HG02884 (cell line): ENCODE data around the gene ST6GALNAC6.
A peak's percentile ranks its signal among the peaks of the same experiment; 100 is the strongest.
"Not testable (repeated sequence)": the region's sequence is repeated elsewhere in the genome, so short reads cannot be mapped to it uniquely, and the experiment has no call there.

Experiments used
- ATAC-seq: cut with Tn5 transposase; IDR thresholded peaks from one replicate; pipeline ENCODE4 v1.9.1; 2021; ENCODE audit warnings: mild to moderate bottlenecking, moderate library complexity; ENCODE audit not compliant: unreplicated experiment

Gene ST6GALNAC6

DNA sequence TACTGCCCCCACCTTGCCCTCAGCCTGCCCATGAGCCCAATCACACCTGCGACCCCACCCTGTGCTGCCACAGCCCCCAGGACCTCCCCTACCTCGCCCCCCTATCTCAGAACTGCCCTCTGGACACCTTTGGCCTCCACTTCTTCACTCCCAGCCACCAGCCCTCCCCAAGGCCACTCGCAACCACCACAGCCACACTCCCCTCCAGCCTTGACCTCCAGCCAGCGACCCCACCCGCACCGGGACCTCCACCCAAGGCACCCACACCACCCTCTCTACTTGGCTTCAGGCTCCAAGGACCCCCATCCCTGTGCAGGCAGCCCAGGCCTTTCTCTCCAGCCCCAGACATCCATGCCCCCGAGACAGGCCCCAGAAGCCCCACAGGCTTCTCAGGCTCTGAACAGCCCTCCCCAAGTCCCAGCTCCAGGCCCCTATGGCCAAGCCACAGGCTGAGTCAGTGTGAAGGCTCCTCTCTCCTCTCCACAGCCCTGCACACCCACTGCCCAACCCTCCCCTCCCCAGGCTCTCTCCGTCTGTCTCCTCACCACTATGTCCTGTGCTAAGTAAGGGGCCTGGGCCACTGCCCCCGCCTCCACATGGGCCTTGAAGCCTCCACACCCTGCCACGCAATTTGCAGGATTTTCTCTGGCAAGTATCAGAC, 24.0 kb downstream of the ST6GALNAC6 start:
- no peak for ATAC-seq

DNA sequence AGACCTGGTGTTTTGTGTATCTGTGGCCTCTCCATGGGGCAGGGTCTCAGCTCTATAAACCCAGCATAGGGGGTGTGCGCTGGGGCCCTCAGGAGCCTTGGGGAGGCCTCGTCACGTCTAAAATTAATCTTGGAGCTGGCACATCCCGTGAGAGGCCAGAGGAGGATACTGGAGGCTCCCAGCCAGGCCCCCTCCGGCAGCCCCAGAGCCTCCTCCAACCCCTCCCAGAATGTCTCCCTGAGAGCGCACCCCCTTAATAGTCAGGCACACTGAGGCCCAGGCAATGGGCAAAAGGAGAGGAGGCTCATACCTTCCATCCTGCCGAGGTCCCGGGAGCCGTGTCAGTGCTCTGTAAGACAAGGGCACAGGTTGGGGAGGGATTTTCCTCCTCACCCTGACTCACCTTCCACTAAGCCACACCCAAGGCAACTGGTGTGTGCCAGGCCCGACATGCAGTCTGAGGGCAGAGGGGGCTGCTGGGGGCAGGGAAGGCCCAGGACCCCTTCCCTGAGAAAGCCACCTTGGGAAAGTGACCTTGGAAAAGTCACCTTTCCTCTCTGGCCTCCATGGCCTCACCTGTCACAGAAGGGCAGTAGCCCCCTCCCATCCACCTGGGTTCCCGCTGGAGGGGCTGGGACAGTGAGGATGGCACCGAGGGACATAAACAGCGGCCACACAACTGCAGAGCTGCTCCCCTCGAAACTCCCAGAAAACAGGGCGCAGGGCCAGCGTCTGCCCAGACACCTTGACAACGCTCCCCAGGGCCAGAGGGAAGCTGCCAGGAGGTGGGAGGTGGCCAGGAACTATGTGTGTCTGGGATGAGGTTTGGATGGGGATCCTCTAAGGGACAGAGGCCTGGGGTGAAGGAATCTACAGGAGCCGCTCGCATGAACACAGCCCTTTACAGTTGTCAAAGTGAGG, 24.8 kb downstream of the ST6GALNAC6 start:
- ATAC-seq: no peak

DNA sequence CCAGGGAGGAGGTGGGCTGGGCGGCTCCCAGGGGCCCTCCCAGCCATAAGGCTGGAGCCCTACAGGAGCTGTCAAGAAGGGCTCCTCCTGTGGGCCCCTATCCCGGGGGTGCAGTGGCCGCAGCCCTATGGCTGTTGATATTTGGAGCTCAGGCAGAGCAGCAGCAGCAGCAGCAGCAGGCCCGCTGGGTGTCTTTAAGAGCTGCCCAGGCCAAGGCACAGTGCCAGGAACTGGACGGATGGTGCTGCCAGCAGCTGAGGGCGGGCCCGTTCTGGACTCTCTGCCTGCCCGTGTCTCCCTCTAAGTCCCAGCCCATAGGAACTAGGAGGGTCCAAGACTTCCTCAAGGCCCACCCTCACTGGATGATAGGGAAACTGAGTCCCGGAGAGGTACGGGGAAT, 25.5 kb downstream of the ST6GALNAC6 start:
- no peak for ATAC-seq

DNA sequence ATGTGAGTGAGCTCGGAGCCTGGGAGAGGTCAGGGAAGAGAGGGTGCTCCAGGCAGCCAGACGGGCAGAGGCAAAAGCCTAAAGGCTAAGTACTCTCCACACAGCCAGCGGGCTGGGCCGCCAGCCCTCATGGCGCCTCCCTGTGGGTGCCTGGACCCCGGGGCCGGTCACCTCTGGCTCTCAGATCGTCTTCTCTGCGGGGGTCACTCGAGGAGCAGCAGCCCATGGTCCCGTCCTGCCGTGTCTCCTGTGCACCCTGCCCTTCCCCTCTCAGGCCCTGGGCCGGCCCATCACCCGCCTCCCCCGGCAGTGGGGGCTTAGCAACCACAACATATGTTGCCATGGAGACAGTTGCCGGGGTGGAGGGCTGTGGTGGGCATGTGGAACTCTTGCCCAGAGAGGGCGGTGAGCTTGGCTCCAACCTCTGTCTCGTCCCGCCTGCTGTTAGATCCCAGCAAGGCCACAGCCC, 26.1 kb downstream of the ST6GALNAC6 start:
- ATAC-seq: no peak

DNA sequence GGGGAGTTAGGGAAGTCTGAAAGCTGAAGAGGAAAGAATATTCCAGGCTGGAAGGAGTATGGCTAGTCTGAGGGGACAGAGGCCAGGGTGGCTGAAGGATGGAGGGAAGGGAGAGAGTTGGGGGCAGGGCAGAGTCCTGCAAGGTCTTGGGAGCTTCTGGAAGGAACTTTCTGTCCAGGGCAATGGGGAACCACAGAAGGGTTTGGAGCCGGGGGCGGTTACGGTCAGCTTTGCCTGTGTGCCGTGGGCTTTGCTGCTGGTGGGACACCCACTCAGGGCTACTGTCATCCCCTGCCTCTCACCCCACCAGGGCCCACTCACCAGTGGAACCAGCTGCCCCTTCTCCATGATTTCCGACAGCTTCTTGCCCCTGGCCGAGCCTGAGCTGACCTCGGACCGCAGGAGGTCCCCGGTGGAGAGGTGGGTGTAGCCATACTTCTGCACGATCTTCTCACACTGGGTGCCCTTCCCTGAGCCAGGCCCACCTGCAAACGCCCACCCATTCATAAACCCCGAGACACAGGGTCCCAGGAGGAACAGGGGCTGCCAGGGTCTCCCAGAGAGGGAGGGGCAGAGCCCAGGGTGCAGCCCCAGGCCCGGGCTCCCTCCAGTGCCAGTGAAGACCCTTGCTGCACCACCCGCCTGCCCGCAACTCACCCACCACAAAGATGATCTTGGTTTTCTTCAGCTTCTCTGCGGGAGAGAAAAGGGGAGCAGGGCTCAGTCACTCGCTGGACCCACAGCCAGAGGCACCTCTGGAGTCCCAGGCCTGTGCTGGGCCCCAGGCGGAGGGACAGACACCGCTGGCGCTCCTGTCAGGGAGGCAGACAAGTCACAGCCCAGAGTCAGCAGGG, 26.8 kb downstream of the ST6GALNAC6 start:
- no peak for ATAC-seq

DNA sequence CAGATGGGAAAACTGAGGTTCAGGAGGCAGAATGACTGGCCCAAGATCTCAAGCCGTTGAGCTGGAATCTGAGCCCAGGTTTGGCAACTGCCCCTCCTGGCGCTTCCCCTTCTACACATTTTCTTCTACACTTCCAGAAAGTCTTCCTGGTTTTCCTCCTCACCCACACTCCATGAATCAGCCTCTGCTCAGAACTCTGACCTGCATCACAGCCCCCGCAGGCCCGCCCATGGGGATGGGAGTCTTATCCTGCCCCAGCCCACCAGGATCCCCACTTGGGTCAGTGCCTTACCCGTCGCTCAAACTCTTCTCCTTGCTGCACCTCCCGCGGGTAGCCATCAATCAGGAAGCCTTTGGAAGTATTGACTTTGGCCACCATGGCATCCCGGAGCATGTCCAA, 27.9 kb downstream of the ST6GALNAC6 start:
- ATAC-seq: no peak

DNA sequence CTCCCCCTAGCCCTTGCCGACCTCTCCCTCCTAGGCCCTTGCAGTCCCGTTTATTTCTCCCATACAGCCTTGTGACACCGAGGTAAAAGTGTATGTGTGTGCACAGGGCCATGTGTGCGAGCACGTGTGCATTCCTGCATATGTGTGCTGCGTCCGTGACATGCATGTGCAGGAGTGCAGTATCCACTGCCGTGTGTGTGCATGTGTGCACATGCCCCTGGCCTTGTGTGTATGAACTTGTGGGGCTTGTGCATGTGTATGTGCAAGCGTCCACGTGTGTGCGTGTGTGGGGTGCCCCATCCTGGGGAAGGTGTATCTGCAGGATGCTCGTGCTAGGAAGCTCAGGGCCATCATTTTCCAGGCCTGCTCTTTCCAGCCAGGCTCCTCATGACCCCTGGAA, 28.5 kb downstream of the ST6GALNAC6 start:
- no peak for ATAC-seq

DNA sequence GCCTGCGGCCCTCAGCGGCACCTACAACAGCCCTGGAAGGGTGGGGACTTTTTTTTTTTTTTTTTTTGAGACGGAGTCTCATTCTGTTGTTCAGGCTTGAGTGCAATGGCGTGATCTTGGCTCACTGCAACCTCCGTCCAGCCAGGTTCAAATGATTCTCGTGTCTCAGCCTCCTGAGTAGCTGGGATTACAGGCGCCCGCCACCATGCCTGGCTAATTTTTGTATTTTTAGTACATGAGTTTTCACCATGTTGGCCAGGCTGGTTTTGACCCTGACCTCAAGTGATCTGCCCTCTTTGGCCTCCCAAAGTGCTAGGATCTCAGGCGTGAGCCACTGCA, 29.3 kb downstream of the ST6GALNAC6 start:
- ATAC-seq: not testable (repeated sequence)

DNA sequence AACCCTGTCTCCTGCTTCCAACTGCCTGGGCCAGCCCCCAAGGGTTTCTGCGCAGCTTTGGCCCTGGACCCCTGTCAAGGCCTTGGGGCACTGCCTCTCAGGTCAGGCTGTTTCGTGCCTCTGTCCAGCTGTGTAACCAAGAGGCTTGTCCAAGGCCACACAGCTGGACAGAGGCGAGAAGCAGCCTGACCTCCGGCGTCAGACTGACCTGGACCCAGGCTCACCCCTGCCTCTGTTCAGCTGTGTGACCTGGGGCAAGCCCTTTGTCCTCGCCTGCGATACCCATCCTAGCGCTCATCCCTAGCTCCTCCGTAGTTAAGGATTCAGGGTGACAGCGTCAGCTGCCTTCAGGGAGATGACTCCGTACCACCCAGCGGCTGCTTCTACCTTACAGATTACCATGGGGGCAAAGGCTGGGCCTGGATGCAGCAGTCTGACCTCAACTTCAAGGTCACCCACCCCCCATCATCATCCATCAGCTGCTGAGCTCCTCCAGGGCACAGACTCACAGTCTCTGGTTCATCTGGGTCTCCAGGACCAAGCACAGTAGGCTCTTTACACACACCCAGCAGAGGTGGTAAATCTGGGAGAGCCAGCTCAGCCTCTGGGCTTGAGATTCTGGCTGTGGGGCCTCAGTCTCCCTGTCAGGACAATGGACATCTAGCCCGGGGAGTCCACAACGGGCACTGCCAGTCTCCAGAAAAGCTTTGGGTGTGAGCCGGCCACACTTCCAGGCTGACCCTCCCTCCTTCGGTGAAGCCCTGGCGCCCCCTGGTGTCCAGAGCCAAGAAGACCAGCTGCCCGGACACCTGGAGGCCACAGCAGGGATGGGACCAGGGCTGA, 29.9 kb downstream of the ST6GALNAC6 start:
- peak; percentile 59 for ATAC-seq

DNA sequence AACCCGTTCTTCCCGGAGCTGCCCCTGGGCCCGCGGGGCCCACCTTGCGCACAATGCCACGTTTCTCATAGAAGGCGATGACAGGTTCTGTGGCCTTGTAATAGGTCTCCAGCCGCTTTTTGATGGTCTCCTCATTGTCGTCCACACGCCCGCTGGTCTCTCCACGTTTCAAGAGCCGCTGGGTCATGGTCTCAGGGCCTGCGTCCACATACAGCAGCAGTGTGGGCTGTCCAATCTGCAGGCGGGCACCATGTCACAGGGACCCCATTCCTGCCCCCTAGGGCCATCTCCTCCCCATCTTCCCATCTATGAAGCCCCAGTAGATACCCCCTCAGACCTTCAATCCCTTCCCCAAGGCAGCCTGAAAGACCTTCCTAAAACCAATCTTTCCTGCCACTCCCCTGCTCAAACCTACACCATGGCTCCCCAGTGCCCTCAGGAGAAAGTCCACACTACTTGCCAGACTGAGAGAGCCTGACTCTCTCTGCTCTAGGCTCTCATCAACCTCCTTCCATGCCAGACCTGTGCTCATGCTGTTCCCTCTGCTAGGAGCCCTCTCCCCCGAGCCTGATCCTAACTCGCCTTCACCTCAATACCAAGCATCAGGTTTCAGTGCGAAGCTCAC, 31.0 kb downstream of the ST6GALNAC6 start:
- ATAC-seq: no peak

DNA sequence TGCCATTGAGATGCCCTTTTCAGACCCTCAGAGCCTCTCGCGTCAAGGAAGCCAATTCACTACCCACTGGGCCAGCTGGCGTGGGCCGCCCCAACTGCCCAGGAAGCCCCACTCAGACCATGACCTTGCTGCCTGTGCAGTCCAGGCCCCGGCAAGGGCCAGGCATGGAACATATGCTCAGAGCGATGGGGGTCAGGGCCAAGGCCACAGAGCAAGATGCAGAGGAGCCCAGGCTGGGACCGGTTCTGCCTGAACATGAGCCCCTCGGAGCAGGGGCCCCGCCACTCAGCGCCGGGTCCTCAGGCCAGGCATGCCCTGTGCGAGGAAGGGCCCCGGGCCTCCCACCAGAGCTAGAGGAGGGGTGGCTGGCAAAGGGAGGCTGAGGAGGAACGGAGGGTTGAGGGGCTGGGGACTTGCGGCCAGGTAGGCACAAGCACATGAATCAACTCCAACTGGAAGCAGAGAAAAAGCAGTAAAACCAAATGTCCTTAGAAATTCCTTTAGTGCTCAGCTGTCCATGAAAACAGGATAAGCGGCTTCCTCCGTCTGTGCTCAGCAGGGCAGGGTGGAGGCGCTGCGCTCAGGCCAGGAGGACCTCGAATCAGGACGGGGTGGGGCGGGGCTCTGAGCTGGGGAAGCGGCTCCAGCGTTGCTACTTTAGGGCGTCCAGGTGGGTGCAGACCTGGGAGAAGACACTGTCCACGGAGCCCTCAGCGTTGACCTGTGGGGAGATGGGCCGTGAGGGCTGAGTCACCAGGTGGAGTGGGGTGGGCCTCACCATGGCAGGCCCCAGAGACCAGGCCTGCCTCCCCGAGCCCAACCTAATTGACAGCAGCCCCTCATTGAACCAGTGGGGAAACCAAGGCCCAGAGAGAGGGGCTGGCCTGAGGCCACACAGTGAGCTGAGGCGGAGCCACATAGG, 31.8 kb downstream of the ST6GALNAC6 start:
- ATAC-seq: no peak

DNA sequence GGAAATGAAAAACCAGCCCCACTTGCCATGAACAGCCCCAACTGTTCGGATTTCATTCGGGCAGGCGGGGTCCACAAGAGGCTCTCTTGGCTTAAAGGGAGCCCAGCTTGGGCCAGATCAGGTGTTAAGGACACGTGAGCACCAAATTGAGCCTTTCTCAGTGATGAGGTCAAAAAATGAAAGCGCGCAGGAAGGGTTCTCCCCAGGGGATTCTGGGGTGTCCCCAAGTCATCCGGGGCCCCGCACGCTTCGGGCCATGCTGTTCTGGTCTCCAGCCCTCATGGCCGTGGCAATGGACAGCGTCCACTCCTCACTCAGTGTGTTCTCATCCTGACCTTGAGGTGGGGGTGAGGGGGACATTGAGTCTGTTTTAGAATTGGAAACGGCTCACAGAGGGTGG, 32.9 kb downstream of the ST6GALNAC6 start:
- ATAC-seq: no peak

DNA sequence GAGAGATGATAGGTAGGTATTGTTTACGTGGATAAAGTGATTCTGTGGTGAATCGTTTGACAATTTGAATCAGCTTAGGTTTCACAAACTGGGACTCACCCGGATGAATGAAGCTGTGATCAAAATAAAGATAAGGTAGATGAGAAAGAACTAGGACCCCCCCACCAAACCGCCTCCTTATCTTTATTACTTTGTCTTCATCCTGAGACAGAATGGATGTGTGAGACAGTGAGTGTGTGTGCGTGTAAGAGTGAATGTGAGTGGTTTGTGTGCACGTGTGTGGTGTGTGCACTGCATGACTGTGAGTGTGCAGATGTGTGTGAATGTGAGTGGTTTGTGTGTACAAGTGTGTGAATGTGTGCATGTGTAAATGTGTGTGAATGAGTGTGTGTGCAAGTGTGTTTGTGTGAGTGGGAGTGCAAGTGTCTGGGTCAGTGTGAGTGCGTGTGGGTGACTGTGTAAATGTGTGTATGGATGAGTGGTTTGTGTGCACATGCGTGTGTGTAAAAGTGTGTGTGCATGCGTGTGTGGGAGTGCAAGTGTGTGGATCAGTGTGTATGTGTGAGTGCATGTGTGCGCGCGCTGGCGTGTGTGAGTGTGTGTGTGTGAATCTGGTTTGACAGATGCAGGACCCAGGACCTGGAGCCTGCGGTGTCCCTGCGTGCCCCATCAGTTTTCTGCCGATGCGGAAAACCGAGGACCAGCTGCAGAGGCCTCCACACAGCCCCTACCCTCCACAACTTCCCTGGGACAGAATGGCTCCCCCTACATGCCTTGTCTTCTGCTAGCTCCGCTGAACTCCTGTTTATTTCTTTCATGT, 33.5 kb downstream of the ST6GALNAC6 start:
- ATAC-seq: no peak

DNA sequence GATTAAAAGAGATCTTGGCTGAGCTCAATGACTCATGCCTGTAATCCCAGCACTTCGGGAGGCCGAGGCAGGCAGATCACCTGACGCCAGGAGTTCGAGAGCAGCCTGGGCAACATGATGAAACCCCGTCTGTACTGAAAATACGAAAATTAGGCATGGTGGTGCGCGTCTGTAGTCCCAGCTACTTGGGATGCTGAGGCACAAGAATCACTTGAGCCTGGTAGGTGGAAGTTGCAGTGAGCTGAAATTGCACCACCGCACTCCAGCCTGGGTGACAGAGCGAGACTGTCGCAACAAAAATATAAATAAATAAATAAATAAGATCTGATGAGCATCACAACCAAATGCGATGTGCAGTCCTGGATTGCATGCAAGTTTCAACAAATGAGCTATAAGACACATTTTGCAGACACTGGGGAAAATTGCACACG, 36.2 kb downstream of the ST6GALNAC6 start:
- no peak for ATAC-seq

DNA sequence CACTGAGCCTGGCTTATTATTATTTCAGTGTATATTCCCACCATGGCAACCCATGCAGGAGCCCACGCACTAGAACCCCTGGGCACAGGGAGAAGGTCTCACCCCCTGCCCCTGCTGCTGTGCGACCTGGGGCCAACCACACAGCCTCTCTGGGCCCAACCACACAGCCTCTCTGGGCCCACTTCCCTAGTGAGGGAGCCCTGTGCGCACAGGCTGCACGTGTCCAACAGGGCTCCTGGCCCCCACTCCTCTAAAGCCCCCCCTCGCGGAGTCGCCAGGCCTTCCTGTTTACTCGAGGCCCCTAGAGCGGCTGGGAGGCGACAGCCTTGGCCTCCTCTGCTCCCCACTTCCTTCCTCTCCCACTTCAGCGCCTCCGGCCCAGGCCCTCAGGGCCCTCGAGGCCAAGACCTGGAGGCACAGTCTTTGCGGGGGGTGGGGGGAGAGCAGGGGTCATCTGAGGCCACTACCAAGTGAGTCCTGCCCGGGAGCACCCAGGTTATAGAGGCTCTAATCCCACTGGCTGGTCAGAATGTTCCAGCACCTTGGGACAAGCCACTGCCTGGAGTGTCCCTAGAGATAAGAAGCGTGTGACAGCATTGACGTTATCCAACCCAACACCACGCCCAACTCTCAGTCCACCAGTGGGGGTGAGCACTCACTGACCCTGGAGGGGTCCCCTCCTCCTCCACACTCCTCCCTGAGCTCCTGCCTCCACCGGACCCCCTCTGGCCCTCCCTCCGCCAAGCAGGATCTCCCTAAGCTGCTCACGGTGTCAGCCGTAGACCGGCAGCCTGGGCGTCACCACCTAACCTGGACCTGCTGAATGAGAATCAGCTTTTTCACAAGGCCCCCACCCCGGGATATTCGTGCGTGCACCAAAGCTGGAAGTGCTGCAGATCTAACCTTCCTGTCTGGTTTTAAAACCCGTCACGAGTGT, 37.1 kb downstream of the ST6GALNAC6 start:
- ATAC-seq: no peak

DNA sequence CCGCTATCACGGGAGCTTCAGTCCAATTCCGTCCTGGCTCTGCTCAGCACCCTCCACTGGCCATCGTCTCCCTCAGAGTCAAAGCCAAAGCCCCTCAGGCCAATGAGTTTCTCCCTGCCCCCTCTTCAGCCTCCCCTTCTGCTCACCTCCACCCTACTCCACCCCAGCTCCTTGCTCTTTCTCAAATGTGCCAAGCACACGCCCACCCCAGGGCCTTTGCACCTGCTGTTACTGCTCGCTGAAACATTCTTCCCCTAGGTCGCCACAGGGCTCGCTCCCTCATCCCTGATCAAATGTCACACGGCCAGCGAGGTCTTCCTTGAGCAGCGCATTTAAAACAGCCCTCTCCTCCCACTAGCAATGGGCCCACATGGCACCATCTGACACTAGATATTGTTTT, 38.6 kb downstream of the ST6GALNAC6 start:
- no peak for ATAC-seq

DNA sequence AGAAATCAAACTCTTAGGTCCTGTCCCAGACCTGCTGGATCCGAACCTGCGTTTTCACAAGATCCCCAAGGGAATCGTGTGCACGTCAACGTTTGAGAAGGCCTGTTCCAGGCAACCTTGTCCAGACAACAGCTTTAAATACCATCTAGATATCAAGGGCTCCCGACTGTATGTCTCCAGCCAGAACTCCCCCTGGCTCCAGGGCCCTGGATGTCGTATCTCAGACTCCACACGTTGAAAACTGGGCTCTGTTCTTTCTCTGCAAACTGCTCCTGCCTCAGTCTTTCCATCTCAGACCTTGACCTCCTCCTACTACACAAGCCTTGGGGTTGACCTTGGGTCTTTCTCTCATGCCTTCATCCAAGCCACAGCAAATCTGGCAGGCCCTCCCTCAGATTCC, 39.1 kb downstream of the ST6GALNAC6 start:
- ATAC-seq: no peak
